22Rv1 (cell line): ENCODE measurements around the gene PALS2.

Source experiments
- H3K27ac ChIP-seq: fragments of 450-650 bp; 2 replicates; pipeline ENCODE4 v1.5.1; 2017
- ZFX ChIP-seq: fragments of 450-650 bp; IDR thresholded peaks from 2 replicates; pipeline ENCODE4 v1.6.1; 2017; ENCODE audit warnings: antibody characterized with exemption, borderline replicate concordance
- TF ChIP-seq, protein P1 (sequence below): fragments of 450-650 bp; IDR thresholded peaks from 2 replicates; pipeline ENCODE4 v1.5.1; 2017; ENCODE audit warnings: mild to moderate bottlenecking

The PALS2 gene

GRCh38 chr7:24573554-24574338 lies 494 bp downstream of the PALS2 start:
- TF ChIP-seq, protein P1, sequence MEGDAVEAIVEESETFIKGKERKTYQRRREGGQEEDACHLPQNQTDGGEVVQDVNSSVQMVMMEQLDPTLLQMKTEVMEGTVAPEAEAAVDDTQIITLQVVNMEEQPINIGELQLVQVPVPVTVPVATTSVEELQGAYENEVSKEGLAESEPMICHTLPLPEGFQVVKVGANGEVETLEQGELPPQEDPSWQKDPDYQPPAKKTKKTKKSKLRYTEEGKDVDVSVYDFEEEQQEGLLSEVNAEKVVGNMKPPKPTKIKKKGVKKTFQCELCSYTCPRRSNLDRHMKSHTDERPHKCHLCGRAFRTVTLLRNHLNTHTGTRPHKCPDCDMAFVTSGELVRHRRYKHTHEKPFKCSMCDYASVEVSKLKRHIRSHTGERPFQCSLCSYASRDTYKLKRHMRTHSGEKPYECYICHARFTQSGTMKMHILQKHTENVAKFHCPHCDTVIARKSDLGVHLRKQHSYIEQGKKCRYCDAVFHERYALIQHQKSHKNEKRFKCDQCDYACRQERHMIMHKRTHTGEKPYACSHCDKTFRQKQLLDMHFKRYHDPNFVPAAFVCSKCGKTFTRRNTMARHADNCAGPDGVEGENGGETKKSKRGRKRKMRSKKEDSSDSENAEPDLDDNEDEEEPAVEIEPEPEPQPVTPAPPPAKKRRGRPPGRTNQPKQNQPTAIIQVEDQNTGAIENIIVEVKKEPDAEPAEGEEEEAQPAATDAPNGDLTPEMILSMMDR: peak; percentile 24
- no peak for TF ChIP-seq ZFX
- H3K27ac ChIP-seq: peak overlapping the region; percentile 55

DNA sequence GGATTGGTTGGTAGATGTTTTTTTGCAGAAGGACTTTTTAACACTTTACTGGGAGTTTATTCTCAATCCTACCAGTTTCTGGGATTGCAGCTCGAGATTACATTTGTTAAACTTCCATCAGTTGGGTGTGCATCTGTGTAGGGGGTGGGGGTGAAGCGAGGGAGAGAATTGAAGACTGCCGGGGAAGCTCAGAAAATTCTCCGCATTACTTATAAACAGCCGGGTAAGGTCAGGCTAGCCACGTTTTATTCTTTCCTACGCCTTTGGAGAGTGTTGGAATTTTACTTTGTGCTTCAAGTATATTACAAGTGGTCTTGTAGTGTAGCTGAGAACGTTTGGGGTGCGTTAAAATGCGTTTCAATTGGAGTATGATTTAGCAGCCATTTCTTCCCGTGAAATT lies 1.1 kb downstream of the PALS2 start:
- TF ChIP-seq, protein P1: no peak
- TF ChIP-seq ZFX: no peak
- peak overlapping the region; percentile 55; the same call in 1 of the 2 replicates for H3K27ac ChIP-seq

GRCh38 chr7:24574950-24575349 lies 1.7 kb downstream of the PALS2 start:
- TF ChIP-seq ZFX: no peak
- TF ChIP-seq, protein P1: no peak
- no peak overlapping the region for H3K27ac ChIP-seq

DNA sequence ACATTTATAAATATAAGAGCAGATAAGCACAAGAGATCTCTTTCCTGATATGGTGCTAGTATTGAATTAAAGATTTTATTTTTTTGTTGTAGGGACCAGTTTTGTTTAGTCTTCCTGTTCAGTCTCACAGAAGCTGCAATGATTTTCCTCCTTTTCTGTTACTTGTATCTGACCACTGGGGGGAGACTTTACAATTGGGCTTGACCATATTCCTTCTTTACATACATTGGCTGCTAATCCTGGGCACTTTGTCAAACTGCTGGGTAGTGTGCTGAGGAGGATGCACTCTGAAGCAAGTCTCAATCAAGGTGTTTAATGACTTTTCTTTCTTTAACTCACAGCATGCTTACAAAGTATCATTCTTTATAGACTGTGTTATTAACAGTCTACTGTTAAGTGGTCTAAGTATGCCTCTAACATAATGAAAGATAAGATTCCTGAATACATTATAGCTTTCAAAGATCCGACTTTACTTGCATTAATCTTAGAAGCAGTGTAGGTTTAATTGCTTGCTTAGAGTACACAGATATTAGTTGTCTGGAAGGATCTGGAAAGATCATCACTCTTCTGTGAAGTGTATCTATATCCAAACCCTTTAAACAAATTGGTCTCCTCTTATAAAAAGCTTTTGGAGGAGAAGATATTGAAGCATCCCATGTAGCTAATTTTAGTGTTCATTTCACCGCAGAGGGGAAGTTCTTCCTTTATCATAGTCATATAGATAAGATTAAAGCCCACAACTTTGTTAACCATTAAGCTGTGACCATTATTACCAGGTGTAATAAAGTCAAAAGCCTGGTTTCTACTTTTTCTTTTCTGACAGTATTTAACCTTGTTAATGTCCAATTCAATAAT lies 3.1 kb downstream of the PALS2 start:
- no peak overlapping the region for H3K27ac ChIP-seq
- TF ChIP-seq ZFX: no peak
- TF ChIP-seq, protein P1: peak; percentile 93

DNA sequence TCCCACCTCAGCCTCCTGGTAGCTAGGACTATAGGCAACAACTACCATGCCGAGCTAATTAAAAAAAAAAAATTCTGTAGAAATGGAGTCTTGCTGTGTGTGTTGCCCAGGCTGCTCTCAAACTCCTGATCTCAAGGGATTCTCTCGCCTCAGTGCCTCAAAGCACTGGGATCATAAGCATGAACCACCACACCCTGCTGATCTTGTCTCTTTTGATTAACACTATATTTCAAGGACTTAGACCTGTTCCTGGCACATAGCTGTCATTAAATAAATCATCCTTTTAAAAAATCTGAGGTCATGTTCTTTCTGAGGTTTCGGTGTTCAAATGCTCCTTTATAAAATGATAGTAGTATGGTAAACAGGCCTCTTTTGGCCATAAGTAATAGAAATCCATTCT lies 4.8 kb downstream of the PALS2 start:
- H3K27ac ChIP-seq: no peak overlapping the region
- TF ChIP-seq, protein P1: no peak
- TF ChIP-seq ZFX: no peak

DNA sequence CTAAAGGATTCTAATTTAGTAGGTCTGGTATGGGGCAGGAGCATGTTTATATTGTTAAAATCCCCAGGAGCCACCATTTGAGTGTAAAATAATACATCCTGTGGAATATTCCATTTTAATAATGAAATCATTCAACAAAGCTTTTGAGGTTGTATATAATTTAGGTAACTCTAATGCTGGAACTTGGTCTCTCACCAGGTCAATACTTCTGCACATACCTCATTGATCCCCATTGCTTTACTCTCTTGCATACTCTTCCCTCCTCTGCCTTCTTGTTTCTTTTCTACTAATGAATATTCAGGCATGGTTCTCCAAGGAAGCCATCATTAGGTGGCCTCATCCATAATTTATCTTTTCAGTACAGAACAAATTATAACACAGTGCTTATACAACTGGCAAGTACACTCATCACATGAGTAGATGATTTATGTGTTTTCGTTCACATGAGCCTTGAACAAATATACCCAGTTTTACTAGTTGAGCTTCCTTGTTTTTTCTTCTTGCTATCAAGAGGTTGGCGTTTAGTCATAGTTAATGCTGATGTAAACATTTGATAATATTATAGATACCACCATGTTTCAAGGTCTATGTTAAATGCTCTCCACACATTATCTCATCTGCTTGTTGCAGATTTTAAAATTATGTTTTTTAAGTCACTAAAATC lies 7.2 kb downstream of the PALS2 start:
- no peak for TF ChIP-seq ZFX
- TF ChIP-seq, protein P1: no peak
- no peak overlapping the region for H3K27ac ChIP-seq
